Activated CD8-positive, alpha-beta memory T cell treated with anti-CD3 and anti-CD28 coated beads, Interleukin-2, amount 10 ng/mL, durations not matched to agents 7 days and 5 days (primary cell): ENCODE results near the gene DLG2. TPM values are rescaled to one million over a fixed set of nuclear protein-coding genes. Genes with fewer than 3 reads are reported as not detected.
"Not testable (repeated sequence)": the region's sequence is repeated elsewhere in the genome, so short reads cannot be mapped to it uniquely, and the experiment has no call there.

Experiments used
- ATAC-seq: fragments of 150-1000 bp; cut with Tn5 transposase; one replicate; pipeline ENCODE4 v1.10.0; 2021; ENCODE audit warnings: moderate library complexity
- CTCF ChIA-PET: fragments of 350-600 bp; sonication (Branson Sonifier 250); formaldehyde crosslinking; loops from one replicate; lab custom pipeline; 2021; ENCODE audit warnings: antibody characterized with exemption; lab: Charles Lee
- DNase-seq: peaks from one replicate; pipeline ENCODE4 v3.0.0-alpha.2; 2020
- H3K27ac Mint-ChIP-seq: one replicate; pipeline ENCODE4 v1.8.0; 2021; ENCODE audit warnings: mild to moderate bottlenecking, mixed read lengths
- H3K27me3 Mint-ChIP-seq: one replicate; pipeline ENCODE4 v1.8.0; 2021; ENCODE audit warnings: mixed read lengths
- H3K36me3 Mint-ChIP-seq: one replicate; pipeline ENCODE4 v1.8.0; 2021; ENCODE audit warnings: mild to moderate bottlenecking, mixed read lengths
- H3K4me1 Mint-ChIP-seq: one replicate; pipeline ENCODE4 v1.8.0; 2021; ENCODE audit warnings: mixed read lengths
- H3K4me3 Mint-ChIP-seq: one replicate; pipeline ENCODE4 v1.8.0; 2021; ENCODE audit warnings: mild to moderate bottlenecking, moderate library complexity, mixed read lengths
- H3K9me3 Mint-ChIP-seq: one replicate; pipeline ENCODE4 v1.8.0; 2022; ENCODE audit warnings: low read depth, mixed read lengths
- total RNA-seq, 2 experiments: library from RNA; stranded (reverse); gene quantifications; one replicate each; pipeline ENCODE4 v1.2.3, GENCODE V29; 2021

The DLG2 gene
- total RNA-seq, 2 experiments from 2014 or later = 1.4 to 2.1 TPM

GRCh38 chr11:85167471-85167870 is 459.7 kb downstream of the DLG2 start:
- Mint-ChIP-seq H3K9me3 (peaks cover under 1% of the 10 kb centered on the region), H3K4me3 (no peak overlapping the region), H3K4me1 (no peaks in the 10 kb centered on the region), H3K27ac (no peak overlapping the region), H3K36me3 (no peaks in the 10 kb centered on the region), H3K27me3 (no peaks in the 10 kb centered on the region)
- ATAC-seq (no peak), DNase-seq (no peak)
- CTCF ChIA-PET = no interaction called here

GRCh38 chr11:85167038-85167437 is 460.1 kb downstream of the DLG2 start:
- Mint-ChIP-seq H3K36me3 (no peaks in the 10 kb centered on the region), H3K27ac (no peak overlapping the region), H3K27me3 (no peaks in the 10 kb centered on the region), H3K9me3 (no peaks in the 10 kb centered on the region), H3K4me1 (no peaks in the 10 kb centered on the region), H3K4me3 (no peak overlapping the region)
- ATAC-seq (no peak), DNase-seq (no peak)
- CTCF ChIA-PET = no interaction called here

GRCh38 chr11:85165819-85166218 is 461.3 kb downstream of the DLG2 start:
- no peak for DNase-seq
- Mint-ChIP-seq H3K27ac (no peak overlapping the region), H3K9me3 (peaks cover 4% of the 10 kb centered on the region), H3K4me3 (no peak overlapping the region), H3K36me3 (no peaks in the 10 kb centered on the region), H3K27me3 (no peaks in the 10 kb centered on the region), H3K4me1 (no peaks in the 10 kb centered on the region)
- CTCF ChIA-PET = no interaction called here
- no peak for ATAC-seq

- no peak for ATAC-seq
- CTCF ChIA-PET = no interaction called here
- H3K4me1 Mint-ChIP-seq = no peaks in the 10 kb centered on the region
Observed at GRCh38 chr11:85164743-85165142, 462.4 kb downstream of the DLG2 start.

GRCh38 chr11:85154294-85154693 is 472.9 kb downstream of the DLG2 start:
- Mint-ChIP-seq H3K27ac (no peak overlapping the region), H3K36me3 (no peaks in the 10 kb centered on the region), H3K4me1 (no peaks in the 10 kb centered on the region), H3K9me3 (peaks cover 11% of the 10 kb centered on the region), H3K4me3 (no peak overlapping the region), H3K27me3 (no peaks in the 10 kb centered on the region)
- CTCF ChIA-PET = no interaction called here
- ATAC-seq = no peak
- no peak for DNase-seq

More at GRCh38 chr11:85164743-85165142, 462.4 kb downstream of the DLG2 start:
- Mint-ChIP-seq H3K27ac (no peak overlapping the region), H3K36me3 (no peaks in the 10 kb centered on the region), H3K27me3 (no peaks in the 10 kb centered on the region), H3K9me3 (peaks cover 6% of the 10 kb centered on the region), H3K4me3 (no peak overlapping the region)
- no peak for DNase-seq

GRCh38 chr11:85137597-85137996 is 489.5 kb downstream of the DLG2 start:
- DNase-seq (no peak), ATAC-seq (no peak)
- H3K4me1 Mint-ChIP-seq = no peaks in the 10 kb centered on the region
- CTCF ChIA-PET = no interaction called here
- no peak overlapping the region for H3K27ac Mint-ChIP-seq
- H3K36me3 Mint-ChIP-seq = no peaks in the 10 kb centered on the region
- H3K9me3 Mint-ChIP-seq = peaks cover 9% of the 10 kb centered on the region
- H3K27me3 Mint-ChIP-seq = no peaks in the 10 kb centered on the region
- no peak overlapping the region for H3K4me3 Mint-ChIP-seq

- Mint-ChIP-seq H3K27me3 (no peaks in the 10 kb centered on the region), H3K4me3 (no peak overlapping the region), H3K4me1 (no peaks in the 10 kb centered on the region), H3K36me3 (no peaks in the 10 kb centered on the region), H3K27ac (no peak overlapping the region), H3K9me3 (peaks cover 9% of the 10 kb centered on the region)
- DNase-seq (no peak), ATAC-seq (no peak)
- CTCF ChIA-PET = interaction anchor here (0.7 kb wide), 1 partner anchor 454 kb away, joined by 3 read pairs; no protein-coding TSS in a partner anchor
Observed at GRCh38 chr11:85133636-85134035, 493.5 kb downstream of the DLG2 start.

GRCh38 chr11:85132851-85133585 is 494.1 kb downstream of the DLG2 start:
- H3K9me3 Mint-ChIP-seq = peaks cover 9% of the 10 kb centered on the region
- CTCF ChIA-PET = interaction anchor here (0.7 kb wide), 1 partner anchor 454 kb away, joined by 3 read pairs; no protein-coding TSS in a partner anchor
- H3K27me3 Mint-ChIP-seq = no peaks in the 10 kb centered on the region
- no peaks in the 10 kb centered on the region for H3K36me3 Mint-ChIP-seq
- DNase-seq (no peak), ATAC-seq (no peak)
- H3K27ac Mint-ChIP-seq = no peak overlapping the region
- H3K4me1 Mint-ChIP-seq = no peaks in the 10 kb centered on the region
- H3K4me3 Mint-ChIP-seq = no peak overlapping the region

GRCh38 chr11:85127349-85127748 is 499.8 kb downstream of the DLG2 start:
- H3K27me3 Mint-ChIP-seq = no peaks in the 10 kb centered on the region
- no peak for DNase-seq
- CTCF ChIA-PET = no interaction called here
- H3K4me1 Mint-ChIP-seq = no peaks in the 10 kb centered on the region
- ATAC-seq = no peak
- no peaks in the 10 kb centered on the region for H3K36me3 Mint-ChIP-seq
- H3K9me3 Mint-ChIP-seq = peaks cover 12% of the 10 kb centered on the region
- no peak overlapping the region for H3K27ac Mint-ChIP-seq
- no peak overlapping the region for H3K4me3 Mint-ChIP-seq

- CTCF ChIA-PET = no interaction called here
- H3K4me1 Mint-ChIP-seq = no peaks in the 10 kb centered on the region
- H3K36me3 Mint-ChIP-seq = no peaks in the 10 kb centered on the region
- no peak overlapping the region for H3K27ac Mint-ChIP-seq
- no peaks in the 10 kb centered on the region for H3K27me3 Mint-ChIP-seq
- H3K9me3 Mint-ChIP-seq = peaks cover 16% of the 10 kb centered on the region
- no peak for ATAC-seq
- no peak for DNase-seq
- H3K4me3 Mint-ChIP-seq = no peak overlapping the region
Observed at GRCh38 chr11:85123752-85124231, 503.4 kb downstream of the DLG2 start.

- no peaks in the 10 kb centered on the region for H3K36me3 Mint-ChIP-seq
- peaks cover 12% of the 10 kb centered on the region for H3K9me3 Mint-ChIP-seq
- DNase-seq = no peak
- H3K27ac Mint-ChIP-seq = no peak overlapping the region
- H3K4me3 Mint-ChIP-seq = no peak overlapping the region
- CTCF ChIA-PET = interaction anchor here (0.5 kb wide), 1 partner anchor 628 kb away, joined by 3 read pairs; no protein-coding TSS in a partner anchor
- ATAC-seq = no peak
- no peaks in the 10 kb centered on the region for H3K4me1 Mint-ChIP-seq
- H3K27me3 Mint-ChIP-seq = no peaks in the 10 kb centered on the region
Observed at GRCh38 chr11:85118151-85118550, 509.0 kb downstream of the DLG2 start.

- Mint-ChIP-seq H3K9me3 (peaks cover 4% of the 10 kb centered on the region), H3K4me1 (no peaks in the 10 kb centered on the region), H3K27me3 (no peaks in the 10 kb centered on the region), H3K4me3 (no peak overlapping the region), H3K36me3 (no peaks in the 10 kb centered on the region), H3K27ac (no peak overlapping the region)
- ATAC-seq = no peak
- CTCF ChIA-PET = no interaction called here
- DNase-seq = no peak
Observed at GRCh38 chr11:85115798-85116197, 511.3 kb downstream of the DLG2 start.

GRCh38 chr11:85114786-85115185 is 512.4 kb downstream of the DLG2 start:
- no peak for DNase-seq
- no peak for ATAC-seq
- CTCF ChIA-PET = no interaction called here
- Mint-ChIP-seq H3K4me3 (no peak overlapping the region), H3K4me1 (peaks cover 3% of the 10 kb centered on the region), H3K27me3 (no peaks in the 10 kb centered on the region), H3K36me3 (no peaks in the 10 kb centered on the region), H3K27ac (no peak overlapping the region), H3K9me3 (peaks cover 4% of the 10 kb centered on the region)

- H3K4me3 Mint-ChIP-seq, ATAC-seq, H3K27me3 Mint-ChIP-seq, H3K36me3 Mint-ChIP-seq, H3K9me3 Mint-ChIP-seq, H3K4me1 Mint-ChIP-seq, CTCF ChIA-PET, DNase-seq, H3K27ac Mint-ChIP-seq: not testable (repeated sequence)
Observed at GRCh38 chr11:85110246-85110645, 516.9 kb downstream of the DLG2 start.
